Spleen (tissue), 7 donors: ENCODE measurements around the gene MYMX.

Source experiments
- POLR2A ChIP-seq, 3 donors: fragments of 450-650 bp; IDR thresholded peaks; one replicate each; pipeline ENCODE4 v1.5.1; 2017; ENCODE audit warnings: antibody characterized with exemption in 3 of 3, mild to moderate bottlenecking in 1 of 3
- TF ChIP-seq, protein P1 (sequence below), 11 experiments: fragments of 200-600 bp in 7 of 11; fragments of 450-650 bp in 4 of 11; sonication (generic) in 4 of 11; IDR thresholded peaks in 8 of 11; conservative IDR thresholded peaks in 3 of 11; 1 replicate in 7 of 11; 2 replicates in 4 of 11; pipeline versions ENCODE4 v1.4.0 to v1.8.0; 2016 to 2021; ENCODE audit warnings: antibody characterized with exemption in 11 of 11, inconsistent platforms in 4 of 11, mild to moderate bottlenecking in 1 of 11
- donor health status: DM: no; HTN: no; CAD: no; lungs with moderate emphysema.
- donor health status: DM: no; HTN: no; CAD: no.
- donor health status: DM: no; HTN: no; CAD: no.

DNA sequence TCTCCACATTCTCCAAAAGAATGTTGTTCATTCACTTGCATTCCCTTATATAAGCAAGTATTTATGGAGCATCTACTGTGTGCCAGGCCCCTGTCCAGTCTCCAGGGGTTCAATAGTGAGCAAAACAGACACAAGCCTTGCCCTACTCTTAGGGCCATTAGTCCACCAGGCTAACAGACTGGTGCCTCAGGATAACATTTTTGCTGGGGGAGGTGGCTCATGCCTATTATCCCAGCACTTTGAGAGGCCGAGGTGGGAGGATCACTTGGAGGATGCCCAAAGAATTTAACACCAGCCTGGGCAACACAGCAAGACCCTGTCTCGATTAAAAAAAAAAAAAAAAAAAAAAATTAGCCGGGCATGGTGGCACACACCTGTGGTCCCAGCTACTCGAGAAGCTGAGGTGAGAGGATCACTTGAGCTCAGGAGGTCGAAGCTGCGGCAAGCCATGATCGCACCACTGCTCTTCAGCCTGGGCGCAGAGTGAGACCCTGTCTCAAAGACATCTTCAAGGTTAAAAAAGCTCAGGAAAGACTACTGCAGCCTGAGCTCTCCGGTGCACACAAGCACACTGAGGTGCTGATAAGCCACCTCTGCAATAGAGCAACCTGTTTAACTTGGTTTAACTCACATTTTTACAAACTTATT lies 38.2 kb upstream of the MYMX start:
- TF ChIP-seq, protein P1, sequence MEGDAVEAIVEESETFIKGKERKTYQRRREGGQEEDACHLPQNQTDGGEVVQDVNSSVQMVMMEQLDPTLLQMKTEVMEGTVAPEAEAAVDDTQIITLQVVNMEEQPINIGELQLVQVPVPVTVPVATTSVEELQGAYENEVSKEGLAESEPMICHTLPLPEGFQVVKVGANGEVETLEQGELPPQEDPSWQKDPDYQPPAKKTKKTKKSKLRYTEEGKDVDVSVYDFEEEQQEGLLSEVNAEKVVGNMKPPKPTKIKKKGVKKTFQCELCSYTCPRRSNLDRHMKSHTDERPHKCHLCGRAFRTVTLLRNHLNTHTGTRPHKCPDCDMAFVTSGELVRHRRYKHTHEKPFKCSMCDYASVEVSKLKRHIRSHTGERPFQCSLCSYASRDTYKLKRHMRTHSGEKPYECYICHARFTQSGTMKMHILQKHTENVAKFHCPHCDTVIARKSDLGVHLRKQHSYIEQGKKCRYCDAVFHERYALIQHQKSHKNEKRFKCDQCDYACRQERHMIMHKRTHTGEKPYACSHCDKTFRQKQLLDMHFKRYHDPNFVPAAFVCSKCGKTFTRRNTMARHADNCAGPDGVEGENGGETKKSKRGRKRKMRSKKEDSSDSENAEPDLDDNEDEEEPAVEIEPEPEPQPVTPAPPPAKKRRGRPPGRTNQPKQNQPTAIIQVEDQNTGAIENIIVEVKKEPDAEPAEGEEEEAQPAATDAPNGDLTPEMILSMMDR (IDR thresholded peaks at IDR 0.05 in 8 of 11, conservative IDR thresholded peaks at IDR 0.05 in 3 of 11), result no peak
- TF ChIP-seq POLR2A (IDR thresholded peaks at IDR 0.05), result no peak
